ENCODE results near the gene PTPRD. TPM values are rescaled to one million over a fixed set of nuclear protein-coding genes. Genes with fewer than 3 reads are reported as not detected.

The PTPRD gene
- total RNA-seq, 4 donors from 2014 or later, result 0.78 to 11.7 (median 1.6) TPM

DNA sequence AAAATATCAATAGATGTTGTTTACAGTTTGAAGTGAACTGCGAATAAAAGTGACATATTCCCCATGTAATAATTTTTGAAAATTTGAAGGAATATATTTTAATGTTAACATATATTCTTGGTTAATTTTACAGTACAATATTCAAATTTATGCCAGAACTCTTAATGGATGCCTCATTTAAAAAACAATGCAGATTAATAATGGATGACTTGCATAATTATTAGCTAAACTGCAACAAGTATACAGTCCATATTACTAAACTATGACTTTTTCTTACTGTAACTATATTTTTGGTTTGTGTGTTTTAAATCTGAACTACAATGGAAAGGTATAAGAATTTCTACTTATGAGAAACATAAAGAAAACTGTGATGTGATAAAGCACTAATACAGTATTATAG is 1390.1 kb downstream of the PTPRD start:
- DNase-seq, result no peak
- intact Hi-C loops (cut with DNase I; ENCODE audit: low total_unique reads), result no loop called here
- H3K4me1 ChIP-seq, result no peaks in the 10 kb centered on the region
- in situ Hi-C loops (cut with MboI; ENCODE audit: low sequenced_read_pairs in 4 of 4), result no loop called here
- no peak for TF ChIP-seq POLR2A (IDR thresholded peaks at IDR 0.05)
- no peak for TF ChIP-seq CTCF (IDR thresholded peaks at IDR 0.05 in 4 of 5, conservative IDR thresholded peaks at IDR 0.05 in 1 of 5)
- H3K9me3 ChIP-seq, result no peaks in the 10 kb centered on the region
- H3K36me3 ChIP-seq, result no peaks in the 10 kb centered on the region
- H3K27ac ChIP-seq, result no peak overlapping the region
- no peak overlapping the region for H3K4me3 ChIP-seq
- no peaks in the 10 kb centered on the region for H3K27me3 ChIP-seq
- ATAC-seq, result no peak

DNA sequence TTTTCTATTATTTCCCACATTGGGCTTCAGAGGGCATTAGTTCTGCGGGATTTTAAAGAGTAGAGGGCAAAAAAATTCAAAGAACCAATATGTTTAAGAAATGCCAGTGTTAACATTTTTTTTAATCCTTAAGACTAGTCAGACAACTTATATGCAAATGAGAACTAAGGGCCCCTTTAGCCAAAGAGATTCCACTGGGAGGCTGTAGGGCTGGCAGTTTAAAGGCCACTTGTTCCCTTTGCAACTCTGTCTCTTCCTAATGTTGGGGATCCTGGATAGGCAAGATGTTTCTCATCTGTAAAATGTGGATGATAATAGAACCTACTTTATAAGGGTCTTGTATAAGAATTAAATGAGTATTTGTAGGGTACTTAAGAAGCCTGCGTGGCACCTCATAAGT is 1395.9 kb downstream of the PTPRD start:
- TF ChIP-seq POLR2A (IDR thresholded peaks at IDR 0.05) (no peak), CTCF (IDR thresholded peaks at IDR 0.05 in 4 of 5, conservative IDR thresholded peaks at IDR 0.05 in 1 of 5) (no peak)
- H3K36me3 ChIP-seq, result no peaks in the 10 kb centered on the region
- H3K27ac ChIP-seq, result no peak overlapping the region
- ATAC-seq (no peak), DNase-seq (no peak)
- intact Hi-C loops (cut with DNase I; ENCODE audit: low total_unique reads), result no loop called here
- no peaks in the 10 kb centered on the region for H3K9me3 ChIP-seq
- H3K27me3 ChIP-seq, result no peaks in the 10 kb centered on the region
- H3K4me1 ChIP-seq, result no peaks in the 10 kb centered on the region
- H3K4me3 ChIP-seq, result no peak overlapping the region
- in situ Hi-C loops (cut with MboI; ENCODE audit: low sequenced_read_pairs in 4 of 4), result no loop called here

DNA sequence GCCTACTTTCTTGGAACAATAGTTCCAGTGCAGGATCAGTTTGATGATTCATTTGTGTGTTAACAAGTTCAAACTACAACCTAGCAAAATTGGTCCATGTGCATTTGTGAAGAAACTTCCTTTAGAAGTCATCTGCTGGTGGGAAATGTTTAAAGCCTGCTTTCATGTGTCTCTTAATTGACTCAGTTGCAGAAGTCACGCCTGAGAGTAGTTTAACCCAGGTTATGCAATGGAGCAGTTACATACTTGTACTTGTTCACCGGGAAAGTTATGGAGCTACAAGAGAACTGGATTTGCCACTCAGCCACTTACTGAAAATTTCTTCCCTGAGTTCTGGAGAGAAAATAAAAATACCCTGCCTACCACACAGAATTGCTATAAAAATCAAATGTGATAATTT is 1397.8 kb downstream of the PTPRD start:
- no peaks in the 10 kb centered on the region for H3K27me3 ChIP-seq
- no peaks in the 10 kb centered on the region for H3K36me3 ChIP-seq
- no peaks in the 10 kb centered on the region for H3K4me1 ChIP-seq
- ATAC-seq, result no peak
- no peak overlapping the region for H3K27ac ChIP-seq
- H3K4me3 ChIP-seq, result no peak overlapping the region
- DNase-seq, result no peak
- no peak for TF ChIP-seq CTCF (IDR thresholded peaks at IDR 0.05 in 4 of 5, conservative IDR thresholded peaks at IDR 0.05 in 1 of 5)
- TF ChIP-seq POLR2A (IDR thresholded peaks at IDR 0.05), result no peak
- intact Hi-C loops (cut with DNase I; ENCODE audit: low total_unique reads) (no loop called here), in situ Hi-C loops (cut with MboI; ENCODE audit: low sequenced_read_pairs in 4 of 4) (no loop called here)
- H3K9me3 ChIP-seq, result no peaks in the 10 kb centered on the region

DNA sequence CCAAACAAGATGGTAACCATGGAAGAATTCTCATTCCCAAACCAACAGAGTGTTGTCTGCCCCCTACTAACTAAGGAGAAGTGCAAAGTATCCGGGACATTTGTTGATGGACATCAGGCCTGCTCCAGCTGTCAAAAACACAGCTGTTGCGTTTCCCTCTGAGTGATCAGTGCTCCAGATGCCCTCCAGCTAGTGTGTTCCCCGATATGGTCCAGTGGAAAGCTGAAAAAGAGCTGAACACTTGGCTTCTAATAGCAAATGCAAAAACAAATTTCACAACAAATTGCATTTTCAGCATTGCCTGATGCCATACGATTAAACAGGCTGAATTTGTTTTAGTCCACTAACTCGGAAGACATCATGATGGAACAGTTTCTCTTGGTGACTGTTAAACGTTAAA is 1398.7 kb downstream of the PTPRD start:
- in situ Hi-C loops (cut with MboI; ENCODE audit: low sequenced_read_pairs in 4 of 4), result no loop called here
- H3K27me3 ChIP-seq, result no peaks in the 10 kb centered on the region
- no peak for DNase-seq
- H3K4me3 ChIP-seq, result no peak overlapping the region
- no peak for TF ChIP-seq POLR2A (IDR thresholded peaks at IDR 0.05)
- H3K4me1 ChIP-seq, result no peaks in the 10 kb centered on the region
- no peak overlapping the region for H3K27ac ChIP-seq
- peak in 1 of 2 donors; percentile 23 for ATAC-seq
- no peaks in the 10 kb centered on the region for H3K36me3 ChIP-seq
- intact Hi-C loops (cut with DNase I; ENCODE audit: low total_unique reads), result no loop called here
- no peaks in the 10 kb centered on the region for H3K9me3 ChIP-seq

GRCh38 chr9:9212963-9213362 is 1399.8 kb downstream of the PTPRD start:
- TF ChIP-seq CTCF (IDR thresholded peaks at IDR 0.05 in 4 of 5, conservative IDR thresholded peaks at IDR 0.05 in 1 of 5), result no peak
- TF ChIP-seq POLR2A (IDR thresholded peaks at IDR 0.05), result no peak
- Histone ChIP-seq H3K36me3 (no peaks in the 10 kb centered on the region), H3K4me1 (no peaks in the 10 kb centered on the region), H3K27ac (no peak overlapping the region), H3K9me3 (no peaks in the 10 kb centered on the region), H3K4me3 (no peak overlapping the region), H3K27me3 (no peaks in the 10 kb centered on the region)
- no peak for ATAC-seq
- DNase-seq, result no peak
- in situ Hi-C loops (cut with MboI; ENCODE audit: low sequenced_read_pairs in 4 of 4) (no loop called here), intact Hi-C loops (cut with DNase I; ENCODE audit: low total_unique reads) (no loop called here)
